Measurements from ENCODE around the gene DOCK1.

Gene DOCK1

GRCh38 chr10:127449490-127449889 lies 544.3 kb downstream of the DOCK1 start:
- H3K27ac ChIP-seq = no peak overlapping the region
- no peak for TF ChIP-seq CTCF (conservative IDR thresholded peaks at IDR 0.05)

DNA sequence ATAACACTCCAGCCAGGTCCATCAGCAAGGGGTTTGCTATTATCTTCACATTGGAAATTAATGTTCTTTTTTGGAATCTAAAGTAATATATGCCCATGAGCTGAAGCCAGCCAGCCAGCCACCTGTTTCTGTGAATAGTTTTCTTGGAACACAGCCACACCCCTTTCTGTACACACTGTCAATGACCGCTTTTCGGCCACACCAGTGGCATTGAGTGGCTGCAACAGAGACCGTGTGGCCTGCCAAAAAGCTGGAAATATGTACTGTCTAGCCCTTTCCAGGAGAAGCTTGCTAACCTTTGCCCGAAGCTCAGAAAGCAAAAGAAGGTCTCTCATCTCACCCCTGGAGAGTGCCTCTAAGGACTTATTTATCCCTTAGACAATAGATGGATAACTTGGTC lies 545.4 kb downstream of the DOCK1 start:
- H3K27ac ChIP-seq = no peak overlapping the region
- TF ChIP-seq CTCF (conservative IDR thresholded peaks at IDR 0.05) = no peak

- TF ChIP-seq CTCF (conservative IDR thresholded peaks at IDR 0.05) = no peak
- no peak overlapping the region for H3K27ac ChIP-seq
These were observed 546.4 kb downstream of the DOCK1 start for GRCh38 chr10:127451628-127452027.

DNA sequence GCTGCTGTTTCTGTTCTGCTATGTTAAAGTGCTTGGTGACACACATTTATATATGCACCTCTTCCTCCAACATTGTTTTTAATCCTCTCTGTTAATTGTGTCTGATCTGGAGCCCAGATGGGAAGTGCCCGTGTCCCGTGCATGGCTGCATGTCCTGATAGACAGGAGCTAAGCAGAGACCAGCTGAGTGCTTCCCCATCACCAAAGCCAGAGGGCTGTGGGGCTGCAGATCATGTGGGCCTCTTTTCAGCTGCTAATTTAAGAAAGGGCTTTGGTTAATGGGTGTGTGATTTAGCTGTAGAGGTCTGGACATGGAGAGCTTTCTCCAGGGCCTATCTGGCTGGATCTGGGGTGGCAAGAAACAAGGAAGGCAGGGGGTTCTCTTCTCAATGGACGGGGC lies 547.3 kb downstream of the DOCK1 start:
- no peak for TF ChIP-seq CTCF (conservative IDR thresholded peaks at IDR 0.05)
- H3K27ac ChIP-seq = no peak overlapping the region

DNA sequence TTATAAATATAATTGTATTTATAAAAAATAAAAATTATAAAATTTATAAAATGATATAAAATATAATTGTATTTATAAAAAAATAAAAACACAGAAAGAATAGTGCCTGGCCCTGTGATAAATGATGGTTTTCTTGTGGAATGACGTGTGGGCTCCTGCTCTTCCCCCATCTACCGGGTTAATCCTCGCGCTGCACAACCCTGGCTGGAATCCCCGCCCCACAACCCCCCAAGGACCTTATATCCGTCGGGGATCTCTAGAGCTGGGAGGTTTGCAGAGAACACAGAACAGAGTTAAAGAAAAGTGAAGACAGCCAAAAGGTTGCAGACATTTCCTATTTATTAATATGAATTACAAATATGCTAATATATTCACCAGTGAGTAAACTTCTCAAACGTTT lies 548.5 kb downstream of the DOCK1 start:
- TF ChIP-seq CTCF (conservative IDR thresholded peaks at IDR 0.05) = no peak
- no peak overlapping the region for H3K27ac ChIP-seq

GRCh38 chr10:127456122-127456521 lies 550.9 kb downstream of the DOCK1 start:
- no peak for TF ChIP-seq CTCF (conservative IDR thresholded peaks at IDR 0.05)

GRCh38 chr10:127458016-127458810 lies 553.0 kb downstream of the DOCK1 start:
- TF ChIP-seq CTCF (conservative IDR thresholded peaks at IDR 0.05) = no peak
- no peak overlapping the region for H3K27ac ChIP-seq

More at GRCh38 chr10:127456122-127456521, 550.9 kb downstream of the DOCK1 start:
- H3K27ac ChIP-seq = no peak overlapping the region

Data from VCaP (cell line).